ENCODE results near the gene JPT2. TPM values are rescaled to one million over a fixed set of nuclear protein-coding genes. Genes with fewer than 3 reads are reported as not detected.
A peak's percentile ranks its signal among the peaks of the same experiment; 100 is the strongest.

The JPT2 gene
- polyA plus RNA-seq, 2 of the 4 experiments (the other 2 are of a cell fraction), result 97.6 to 139 TPM

DNA sequence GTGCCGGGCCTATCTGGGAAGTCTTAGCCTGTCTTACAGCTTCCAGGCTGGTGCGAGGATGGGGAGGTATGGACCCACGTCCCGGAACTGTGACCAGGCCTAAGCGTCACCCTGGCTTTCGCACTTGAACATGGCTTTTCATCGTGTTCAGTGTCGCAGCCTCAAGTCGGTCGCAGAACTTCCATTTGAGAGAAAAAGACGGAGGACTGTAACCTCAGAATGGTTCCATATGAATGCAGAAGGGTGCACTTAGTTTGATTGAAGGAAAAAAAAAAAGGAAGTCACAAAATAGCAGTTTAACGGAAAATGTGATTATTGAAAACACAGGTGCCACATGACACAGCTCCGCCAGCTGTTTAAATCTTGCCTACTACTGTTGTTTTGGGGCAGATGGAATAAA, 30.2 kb upstream of the JPT2 start:
- CTCF ChIA-PET, result interaction anchor here (0.7 to 1.5 kb wide), 2 partner anchors 17 to 57 kb away, joined by 3 read pairs; no protein-coding TSS in a partner anchor
- WGBS (ENCODE audit: missing lambda C conversion rate), result 93% methylated on average over 13 of the region's 13 CpGs
- no peak overlapping the region for H3K27ac ChIP-seq
- H3K4me1 ChIP-seq, result peaks cover 28% of the 10 kb centered on the region
- TF ChIP-seq RAD21 (conservative IDR thresholded peaks at IDR 0.05 in 1 of 2, IDR thresholded peaks at IDR 0.05 in 1 of 2) (no peak), FOSL2 (IDR thresholded peaks at IDR 0.05) (no peak), FOSL2 (CRISPR knock-in tag; IDR thresholded peaks at IDR 0.05) (no peak), CEBPB (IDR thresholded peaks at IDR 0.05) (no peak), RFX5 (IDR thresholded peaks at IDR 0.05) (no peak), TFCP2L1 (CRISPR knock-in tag; IDR thresholded peaks at IDR 0.05) (no peak), CBX8 (IDR thresholded peaks at IDR 0.05) (no peak), FOXS1 (CRISPR knock-in tag; IDR thresholded peaks at IDR 0.05) (no peak), KDM5A (IDR thresholded peaks at IDR 0.05) (no peak), JUN (IDR thresholded peaks at IDR 0.05) (no peak), MAZ (IDR thresholded peaks at IDR 0.05; ENCODE audit: borderline replicate concordance, low read depth, low read length) (no peak)
- TF ChIP-seq, protein P1, sequence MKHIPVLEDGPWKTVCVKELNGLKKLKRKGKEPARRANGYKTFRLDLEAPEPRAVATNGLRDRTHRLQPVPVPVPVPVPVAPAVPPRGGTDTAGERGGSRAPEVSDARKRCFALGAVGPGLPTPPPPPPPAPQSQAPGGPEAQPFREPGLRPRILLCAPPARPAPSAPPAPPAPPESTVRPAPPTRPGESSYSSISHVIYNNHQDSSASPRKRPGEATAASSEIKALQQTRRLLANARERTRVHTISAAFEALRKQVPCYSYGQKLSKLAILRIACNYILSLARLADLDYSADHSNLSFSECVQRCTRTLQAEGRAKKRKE (CRISPR knock-in tag; IDR thresholded peaks at IDR 0.05; ENCODE audit: low read depth), result no peak
- TF ChIP-seq, protein P2, sequence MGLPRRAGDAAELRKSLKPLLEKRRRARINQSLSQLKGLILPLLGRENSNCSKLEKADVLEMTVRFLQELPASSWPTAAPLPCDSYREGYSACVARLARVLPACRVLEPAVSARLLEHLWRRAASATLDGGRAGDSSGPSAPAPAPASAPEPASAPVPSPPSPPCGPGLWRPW (IDR thresholded peaks at IDR 0.05), result no peak
- TF ChIP-seq, protein P3, sequence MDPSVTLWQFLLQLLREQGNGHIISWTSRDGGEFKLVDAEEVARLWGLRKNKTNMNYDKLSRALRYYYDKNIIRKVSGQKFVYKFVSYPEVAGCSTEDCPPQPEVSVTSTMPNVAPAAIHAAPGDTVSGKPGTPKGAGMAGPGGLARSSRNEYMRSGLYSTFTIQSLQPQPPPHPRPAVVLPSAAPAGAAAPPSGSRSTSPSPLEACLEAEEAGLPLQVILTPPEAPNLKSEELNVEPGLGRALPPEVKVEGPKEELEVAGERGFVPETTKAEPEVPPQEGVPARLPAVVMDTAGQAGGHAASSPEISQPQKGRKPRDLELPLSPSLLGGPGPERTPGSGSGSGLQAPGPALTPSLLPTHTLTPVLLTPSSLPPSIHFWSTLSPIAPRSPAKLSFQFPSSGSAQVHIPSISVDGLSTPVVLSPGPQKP (IDR thresholded peaks at IDR 0.05; ENCODE audit: low read depth, low read length), result no peak
- H3K4me2 ChIP-seq, result no peak overlapping the region
- ATAC-seq, result no peak
- H3K4me3 ChIP-seq, result no peak overlapping the region
- no peak for FAIRE-seq
- no peaks in the 10 kb centered on the region for H3K9me3 ChIP-seq
- no peak for DNase-seq (ENCODE audit: low read depth in 1 of 2, low spot score in 1 of 2)
- POLR2A ChIA-PET, result no interaction called here

DNA sequence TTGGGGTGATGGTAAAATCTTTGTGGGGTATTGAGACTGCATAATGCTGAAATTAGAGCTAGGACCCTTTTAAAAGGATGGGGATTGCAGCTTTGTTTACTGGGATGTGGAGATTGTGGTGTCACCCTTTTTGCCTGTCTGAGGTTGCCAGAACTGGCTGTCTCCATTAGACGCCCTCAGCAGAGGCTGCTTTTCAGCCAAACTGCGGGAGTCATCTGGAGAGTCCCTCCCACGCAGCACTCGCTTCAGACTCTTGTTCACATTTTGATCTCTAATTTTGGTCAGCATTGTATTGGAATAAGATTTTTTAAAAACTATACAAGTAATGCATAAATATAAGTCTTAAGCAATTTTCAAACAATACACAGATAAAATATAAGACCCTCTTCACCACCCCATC, 27.9 kb upstream of the JPT2 start:
- Histone ChIP-seq H3K4me1 (peaks cover 21% of the 10 kb centered on the region), H3K27ac (no peak overlapping the region), H3K4me2 (no peak overlapping the region), H3K9me3 (no peaks in the 10 kb centered on the region), H3K4me3 (no peak overlapping the region)
- FAIRE-seq (no peak), DNase-seq (ENCODE audit: low read depth in 1 of 2, low spot score in 1 of 2) (no peak), ATAC-seq (no peak)
- ChIA-PET POLR2A (no interaction called here), CTCF (interaction anchor here (1.1 to 1.9 kb wide), 3 partner anchors 11 to 73 kb away, joined by 3 to 7 read pairs (median 3); partner anchors contain the start of gene MAPK8IP3)
- 92% methylated on average over 4 of the region's 4 CpGs for WGBS (ENCODE audit: missing lambda C conversion rate)
- TF ChIP-seq FOSL2 (IDR thresholded peaks at IDR 0.05) (no peak), FOSL2 (CRISPR knock-in tag; IDR thresholded peaks at IDR 0.05) (no peak), HOXA7 (CRISPR knock-in tag; IDR thresholded peaks at IDR 0.05) (no peak), KDM1A (IDR thresholded peaks at IDR 0.05; ENCODE audit: low read depth) (no peak), POLR2AphosphoS2 (conservative IDR thresholded peaks at IDR 0.05; ENCODE audit: low read length) (no peak), ZFP36 (IDR thresholded peaks at IDR 0.05; ENCODE audit: borderline replicate concordance, partially characterized antibody) (no peak)
- TF ChIP-seq, protein P4, sequence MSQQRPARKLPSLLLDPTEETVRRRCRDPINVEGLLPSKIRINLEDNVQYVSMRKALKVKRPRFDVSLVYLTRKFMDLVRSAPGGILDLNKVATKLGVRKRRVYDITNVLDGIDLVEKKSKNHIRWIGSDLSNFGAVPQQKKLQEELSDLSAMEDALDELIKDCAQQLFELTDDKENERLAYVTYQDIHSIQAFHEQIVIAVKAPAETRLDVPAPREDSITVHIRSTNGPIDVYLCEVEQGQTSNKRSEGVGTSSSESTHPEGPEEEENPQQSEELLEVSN (IDR thresholded peaks at IDR 0.05; ENCODE audit: borderline replicate concordance, low read depth), result no peak

DNA sequence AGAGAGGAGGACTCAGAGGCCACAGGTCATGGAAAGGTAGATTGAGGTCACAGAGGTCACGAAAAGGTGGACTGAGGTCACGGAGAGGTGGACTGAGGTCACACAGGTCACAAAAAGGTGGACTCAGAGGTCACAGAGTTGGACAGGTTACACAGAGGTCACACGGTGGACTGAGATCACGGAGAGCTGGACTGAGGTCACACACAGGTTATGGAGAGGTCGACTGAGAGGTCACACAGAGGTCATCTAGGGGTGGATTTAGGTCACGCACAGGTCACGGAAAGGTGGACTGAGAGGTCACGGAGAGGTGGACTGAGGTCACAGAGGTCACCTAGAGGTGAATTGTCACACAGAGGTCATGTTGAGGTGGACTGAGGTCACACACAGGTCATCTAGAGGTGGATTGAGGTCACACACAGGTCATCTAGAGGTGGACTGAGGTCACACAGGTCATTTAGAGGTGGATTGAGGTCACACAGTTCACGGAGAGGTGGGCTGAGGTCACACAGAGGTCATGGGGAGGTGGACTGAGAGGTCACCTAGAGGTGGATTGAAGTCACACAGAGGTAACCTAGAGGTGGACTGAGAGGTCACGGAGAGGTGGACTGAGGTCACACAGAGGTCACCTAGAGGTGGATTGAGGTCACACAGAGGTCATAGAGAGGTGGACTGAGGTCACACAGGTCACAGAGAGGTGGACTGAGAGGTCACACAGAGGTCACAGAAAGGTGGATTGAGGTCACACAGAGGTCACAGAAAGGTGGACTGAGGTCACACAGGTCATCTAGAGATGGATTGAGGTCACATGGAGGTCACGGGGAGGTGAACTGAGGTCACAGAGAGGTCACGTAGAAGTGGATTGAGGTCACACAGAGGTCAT, 26.7 kb upstream of the JPT2 start:
- ChIA-PET POLR2A (no interaction called here), CTCF (interaction anchor here (1.4 kb wide), 1 partner anchor 8 kb away, joined by 3 read pairs; no protein-coding TSS in a partner anchor)
- no peak for FAIRE-seq
- no peak for TF ChIP-seq KDM5A (IDR thresholded peaks at IDR 0.05)
- TF ChIP-seq ZSCAN20 (CRISPR knock-in tag; IDR thresholded peaks at IDR 0.05), result no peak
- no peak for TF ChIP-seq ZFP36 (IDR thresholded peaks at IDR 0.05; ENCODE audit: borderline replicate concordance, partially characterized antibody)
- TF ChIP-seq, protein P5, sequence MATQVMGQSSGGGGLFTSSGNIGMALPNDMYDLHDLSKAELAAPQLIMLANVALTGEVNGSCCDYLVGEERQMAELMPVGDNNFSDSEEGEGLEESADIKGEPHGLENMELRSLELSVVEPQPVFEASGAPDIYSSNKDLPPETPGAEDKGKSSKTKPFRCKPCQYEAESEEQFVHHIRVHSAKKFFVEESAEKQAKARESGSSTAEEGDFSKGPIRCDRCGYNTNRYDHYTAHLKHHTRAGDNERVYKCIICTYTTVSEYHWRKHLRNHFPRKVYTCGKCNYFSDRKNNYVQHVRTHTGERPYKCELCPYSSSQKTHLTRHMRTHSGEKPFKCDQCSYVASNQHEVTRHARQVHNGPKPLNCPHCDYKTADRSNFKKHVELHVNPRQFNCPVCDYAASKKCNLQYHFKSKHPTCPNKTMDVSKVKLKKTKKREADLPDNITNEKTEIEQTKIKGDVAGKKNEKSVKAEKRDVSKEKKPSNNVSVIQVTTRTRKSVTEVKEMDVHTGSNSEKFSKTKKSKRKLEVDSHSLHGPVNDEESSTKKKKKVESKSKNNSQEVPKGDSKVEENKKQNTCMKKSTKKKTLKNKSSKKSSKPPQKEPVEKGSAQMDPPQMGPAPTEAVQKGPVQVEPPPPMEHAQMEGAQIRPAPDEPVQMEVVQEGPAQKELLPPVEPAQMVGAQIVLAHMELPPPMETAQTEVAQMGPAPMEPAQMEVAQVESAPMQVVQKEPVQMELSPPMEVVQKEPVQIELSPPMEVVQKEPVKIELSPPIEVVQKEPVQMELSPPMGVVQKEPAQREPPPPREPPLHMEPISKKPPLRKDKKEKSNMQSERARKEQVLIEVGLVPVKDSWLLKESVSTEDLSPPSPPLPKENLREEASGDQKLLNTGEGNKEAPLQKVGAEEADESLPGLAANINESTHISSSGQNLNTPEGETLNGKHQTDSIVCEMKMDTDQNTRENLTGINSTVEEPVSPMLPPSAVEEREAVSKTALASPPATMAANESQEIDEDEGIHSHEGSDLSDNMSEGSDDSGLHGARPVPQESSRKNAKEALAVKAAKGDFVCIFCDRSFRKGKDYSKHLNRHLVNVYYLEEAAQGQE (IDR thresholded peaks at IDR 0.05), result no peak
- TF ChIP-seq SMC3 (IDR thresholded peaks at IDR 0.05), result no peak
- TF ChIP-seq, protein P1 (CRISPR knock-in tag; IDR thresholded peaks at IDR 0.05; ENCODE audit: low read depth), result no peak
- TF ChIP-seq KDM1A (IDR thresholded peaks at IDR 0.05; ENCODE audit: low read depth), result 0 out of 2 replicates have a peak, but pooled peaks have one; percentile 11
- TF ChIP-seq EHF (CRISPR knock-in tag; IDR thresholded peaks at IDR 0.05), result no peak
- TF ChIP-seq SREBF2 (IDR thresholded peaks at IDR 0.05), result no peak
- no peak for TF ChIP-seq FOSB (CRISPR knock-in tag; IDR thresholded peaks at IDR 0.05)

More for the DNA sequence above, 26.7 kb upstream of the JPT2 start:
- no peak overlapping the region for H3K4me3 ChIP-seq
- no peak for DNase-seq (ENCODE audit: low read depth in 1 of 2, low spot score in 1 of 2)
- ATAC-seq, result no peak
- no peak overlapping the region for H3K4me2 ChIP-seq
- H3K27ac ChIP-seq, result no peak overlapping the region
- H3K4me1 ChIP-seq, result peaks cover 9% of the 10 kb centered on the region
- WGBS (ENCODE audit: missing lambda C conversion rate), result 83% methylated on average over 12 of the region's 12 CpGs
- H3K9me3 ChIP-seq, result no peaks in the 10 kb centered on the region
